Measurements from ENCODE around the gene ZNF331. TPM values are rescaled to one million over a fixed set of nuclear protein-coding genes. Genes with fewer than 3 reads are reported as not detected.

The ZNF331 gene
- polyA plus RNA-seq, 3 donors, result 6.6 to 42.4 (median 9.5) TPM

DNA sequence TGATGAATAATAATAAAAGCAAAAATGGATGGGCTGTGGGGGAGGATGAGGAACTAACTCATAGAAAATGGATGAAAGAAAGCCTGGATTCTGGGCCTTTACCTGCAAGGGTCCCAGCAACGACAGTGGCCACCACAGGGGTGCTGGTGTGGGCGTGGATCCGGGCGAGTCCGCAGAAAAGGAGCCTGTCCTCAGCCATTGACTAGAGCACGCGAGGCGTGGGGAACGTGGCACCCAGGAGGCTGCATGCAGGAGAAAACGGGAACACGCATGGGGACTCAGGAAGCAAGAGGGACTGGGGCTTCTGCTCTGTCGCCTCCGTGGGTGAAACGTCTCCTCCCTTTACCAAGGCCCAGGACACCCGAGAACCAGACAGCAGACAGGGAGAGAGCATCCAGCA, 68.1 kb downstream of the ZNF331 start:
- Mint-ChIP-seq H3K27ac (no peak overlapping the region), H3K27me3 (ENCODE audit: low read depth in 3 of 3) (peaks cover 0 to 3% (median 0%) of the 10 kb centered on the region in 3 donors), H3K36me3 (no peaks in the 10 kb centered on the region), H3K4me1 (no peaks in the 10 kb centered on the region), H3K9me3 (peaks cover 2 to 26% (median 8%) of the 10 kb centered on the region in 7 donors), H3K4me3 (no peak overlapping the region)
- Histone ChIP-seq H3K9me3 (replicated peaks in 1 of 2; ENCODE audit: control insufficient read depth in 1 of 2, insufficient read depth in 1 of 2, low read length in 2 of 2) (no peaks in the 10 kb centered on the region), H3K4me2 (replicated peaks; ENCODE audit: extremely low read depth, low read length, poor library complexity, severe bottlenecking) (no peak overlapping the region), H3K4me3 (replicated peaks in 1 of 3; ENCODE audit: low read depth in 2 of 3, low read length in 3 of 3) (no peak overlapping the region), H3K27me3 (ENCODE audit: control insufficient read depth in 2 of 2, insufficient read depth in 2 of 2, low read length in 2 of 2) (no peaks in the 10 kb centered on the region), H3K27ac (ENCODE audit: low read depth in 1 of 2, low read length in 2 of 2) (no peak overlapping the region), H2AFZ (ENCODE audit: insufficient read depth, low read depth, low read length, poor library complexity, severe bottlenecking) (no peak overlapping the region), H3K79me2 (ENCODE audit: insufficient read depth, low read length) (no peaks in the 10 kb centered on the region), H4K20me1 (ENCODE audit: insufficient read depth, low read length) (no peaks in the 10 kb centered on the region), H3K4me1 (ENCODE audit: control insufficient read depth in 1 of 2, insufficient read depth in 2 of 2, low read length in 2 of 2) (no peaks in the 10 kb centered on the region), H3K36me3 (replicated peaks in 1 of 2; ENCODE audit: control insufficient read depth in 1 of 2, insufficient read depth in 2 of 2, low read length in 2 of 2) (no peaks in the 10 kb centered on the region), H3K9ac (ENCODE audit: insufficient read depth, low read length, poor library complexity, severe bottlenecking) (no peak overlapping the region)
- WGBS (ENCODE audit: insufficient coverage), result 95% methylated on average over 15 of the region's 15 CpGs
- intact Hi-C loops (cut with micrococcal nuclease), result no loop called here
- no peak for DNase-seq
- no peak for TF ChIP-seq CTCF (IDR thresholded peaks at IDR 0.05)

DNA sequence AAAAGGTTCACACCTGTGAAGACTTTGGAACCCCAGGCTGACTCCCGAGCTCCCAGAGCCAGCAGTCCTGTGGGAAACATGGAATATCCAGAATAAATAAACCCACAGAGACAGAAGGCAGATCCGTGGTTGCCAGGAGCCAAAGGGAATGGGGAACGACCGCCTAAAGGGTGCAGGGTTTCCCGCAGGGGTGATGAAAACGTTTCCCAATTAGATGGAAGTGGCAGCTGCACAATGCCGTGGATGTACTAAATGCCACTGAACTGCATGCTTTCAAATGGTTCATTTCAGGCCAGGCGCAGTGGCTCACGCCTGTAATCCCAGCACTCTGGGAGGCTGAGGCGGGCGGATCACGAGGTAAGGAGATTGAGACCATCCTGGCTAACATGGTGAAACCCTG, 70.4 kb downstream of the ZNF331 start:
- H3K36me3 ChIP-seq (replicated peaks in 1 of 2; ENCODE audit: control insufficient read depth in 1 of 2, insufficient read depth in 2 of 2, low read length in 2 of 2), result no peaks in the 10 kb centered on the region
- H3K27ac Mint-ChIP-seq, result no peak overlapping the region
- H3K9me3 Mint-ChIP-seq, result peaks cover 0 to 28% (median 8%) of the 10 kb centered on the region in 7 donors
- no peaks in the 10 kb centered on the region for H3K4me1 ChIP-seq (ENCODE audit: control insufficient read depth in 1 of 2, insufficient read depth in 2 of 2, low read length in 2 of 2)
- H2AFZ ChIP-seq (ENCODE audit: insufficient read depth, low read depth, low read length, poor library complexity, severe bottlenecking), result no peak overlapping the region
- no peaks in the 10 kb centered on the region for H3K27me3 ChIP-seq (ENCODE audit: control insufficient read depth in 2 of 2, insufficient read depth in 2 of 2, low read length in 2 of 2)
- WGBS (ENCODE audit: insufficient coverage), result 89% methylated on average over 2 of the region's 12 CpGs
- no peaks in the 10 kb centered on the region for H3K4me1 Mint-ChIP-seq
- intact Hi-C loops (cut with micrococcal nuclease), result no loop called here
- no peak overlapping the region for H3K4me3 ChIP-seq (replicated peaks in 1 of 3; ENCODE audit: low read depth in 2 of 3, low read length in 3 of 3)
- H3K36me3 Mint-ChIP-seq, result no peaks in the 10 kb centered on the region
- no peak overlapping the region for H3K9ac ChIP-seq (ENCODE audit: insufficient read depth, low read length, poor library complexity, severe bottlenecking)
- peaks cover 0 to 5% (median 3%) of the 10 kb centered on the region in 3 donors for H3K27me3 Mint-ChIP-seq (ENCODE audit: low read depth in 3 of 3)
- no peak for TF ChIP-seq CTCF (IDR thresholded peaks at IDR 0.05)
- H4K20me1 ChIP-seq (ENCODE audit: insufficient read depth, low read length), result no peaks in the 10 kb centered on the region
- H3K27ac ChIP-seq (ENCODE audit: low read depth in 1 of 2, low read length in 2 of 2), result no peak overlapping the region
- H3K79me2 ChIP-seq (ENCODE audit: insufficient read depth, low read length), result no peaks in the 10 kb centered on the region
- DNase-seq, result no peak
- H3K9me3 ChIP-seq (replicated peaks in 1 of 2; ENCODE audit: control insufficient read depth in 1 of 2, insufficient read depth in 1 of 2, low read length in 2 of 2), result no peaks in the 10 kb centered on the region
- H3K4me2 ChIP-seq (replicated peaks; ENCODE audit: extremely low read depth, low read length, poor library complexity, severe bottlenecking), result no peak overlapping the region
- no peak overlapping the region for H3K4me3 Mint-ChIP-seq

Measured in CD14-positive monocyte (primary cell).